Endodermal cell (in vitro differentiated cells): ENCODE measurements around the gene CELF2. TPM values are rescaled to one million over a fixed set of nuclear protein-coding genes. Genes with fewer than 3 reads are reported as not detected.

Experiments used
- DNase-seq: peaks from one replicate; pipeline ENCODE4 v3.0.0-alpha.2; 2017
- H3K27ac ChIP-seq: 2 replicates; pipeline ENCODE4 v1.5.1; 2013; ENCODE audit warnings: mild to moderate bottlenecking, low read depth, low read length, moderate library complexity
- H3K27me3 ChIP-seq: 2 replicates; pipeline ENCODE4 v1.6.1; 2013; ENCODE audit warnings: mild to moderate bottlenecking, low read length, moderate library complexity; ENCODE audit not compliant: insufficient read depth, control insufficient read depth, poor library complexity, severe bottlenecking
- H3K36me3 ChIP-seq: 2 replicates; pipeline ENCODE4 v1.7.0; 2013; ENCODE audit warnings: mild to moderate bottlenecking, low read length, moderate library complexity; ENCODE audit not compliant: control insufficient read depth, insufficient read depth
- H3K4me1 ChIP-seq: one replicate; pipeline ENCODE4 v1.7.0; 2013; ENCODE audit warnings: low read length; ENCODE audit not compliant: control insufficient read depth, insufficient read depth
- H3K4me3 ChIP-seq: 2 replicates; pipeline ENCODE4 v1.5.1; 2013; ENCODE audit warnings: mild to moderate bottlenecking, low read length, moderate library complexity
- H3K9ac ChIP-seq: 2 replicates; pipeline ENCODE4 v1.6.1; 2013; ENCODE audit warnings: mild to moderate bottlenecking, low read length, moderate library complexity; ENCODE audit not compliant: poor library complexity, severe bottlenecking; ENCODE audit errors: extremely low read depth
- H3K9me3 ChIP-seq: 2 replicates; pipeline ENCODE4 v1.6.1; 2013; ENCODE audit warnings: mild to moderate bottlenecking, low read length, moderate library complexity; ENCODE audit not compliant: control insufficient read depth
- H3K27ac Mint-ChIP-seq: 2 replicates; pipeline ENCODE4 v1.8.0; 2020; ENCODE audit warnings: mixed read lengths
- H3K27me3 Mint-ChIP-seq: 2 replicates; pipeline ENCODE4 v1.8.0; 2021; ENCODE audit warnings: mild to moderate bottlenecking, mixed read lengths; ENCODE audit not compliant: insufficient read depth
- H3K36me3 Mint-ChIP-seq: 2 replicates; pipeline ENCODE4 v1.8.0; 2020; ENCODE audit warnings: low read depth, mixed read lengths
- H3K4me1 Mint-ChIP-seq: 2 replicates; pipeline ENCODE4 v1.8.0; 2020; ENCODE audit warnings: mixed read lengths
- H3K4me3 Mint-ChIP-seq: 2 replicates; pipeline ENCODE4 v1.8.0; 2020; ENCODE audit warnings: mild to moderate bottlenecking, moderate library complexity, mixed read lengths
- H3K9me3 Mint-ChIP-seq: 2 replicates; pipeline ENCODE4 v1.8.0; 2020; ENCODE audit warnings: mild to moderate bottlenecking, mixed read lengths
- WGBS, 2 experiments: methylation state at CpG; one replicate each; pipeline versions ENCODE4 v1.1.5 to v1.1.7; 2013; ENCODE audit warnings: missing lambda C conversion rate in 2 of 2, mixed read lengths in 1 of 2; ENCODE audit not compliant: insufficient coverage in 1 of 2, insufficient read length in 1 of 2; 5-methylcytosine and 5-hydroxymethylcytosine counted together
- total RNA-seq, 2 donors: library from RNA; stranded (reverse); fragmentation: NEBNext Ultra II Directional in 1 of 2; extraction: Animal tissue kit (Norgen Biotek cat#: 25700) in 1 of 2; gene quantifications; 2 replicates in 1 of 2; 3 replicates in 1 of 2; pipeline ENCODE4 v1.2.1, GENCODE V29; 2021
- TF ChIP-seq, protein P1 (sequence below): fragments of 200-600 bp; sonication (generic); conservative IDR thresholded peaks from 2 replicates; pipeline ENCODE4 v1.5.0; 2021; ENCODE audit warnings: antibody characterized with exemption, mild to moderate bottlenecking

CELF2 gene
- total RNA-seq, 2 donors from 2014 or later = 79.9 to 96.1 TPM

DNA sequence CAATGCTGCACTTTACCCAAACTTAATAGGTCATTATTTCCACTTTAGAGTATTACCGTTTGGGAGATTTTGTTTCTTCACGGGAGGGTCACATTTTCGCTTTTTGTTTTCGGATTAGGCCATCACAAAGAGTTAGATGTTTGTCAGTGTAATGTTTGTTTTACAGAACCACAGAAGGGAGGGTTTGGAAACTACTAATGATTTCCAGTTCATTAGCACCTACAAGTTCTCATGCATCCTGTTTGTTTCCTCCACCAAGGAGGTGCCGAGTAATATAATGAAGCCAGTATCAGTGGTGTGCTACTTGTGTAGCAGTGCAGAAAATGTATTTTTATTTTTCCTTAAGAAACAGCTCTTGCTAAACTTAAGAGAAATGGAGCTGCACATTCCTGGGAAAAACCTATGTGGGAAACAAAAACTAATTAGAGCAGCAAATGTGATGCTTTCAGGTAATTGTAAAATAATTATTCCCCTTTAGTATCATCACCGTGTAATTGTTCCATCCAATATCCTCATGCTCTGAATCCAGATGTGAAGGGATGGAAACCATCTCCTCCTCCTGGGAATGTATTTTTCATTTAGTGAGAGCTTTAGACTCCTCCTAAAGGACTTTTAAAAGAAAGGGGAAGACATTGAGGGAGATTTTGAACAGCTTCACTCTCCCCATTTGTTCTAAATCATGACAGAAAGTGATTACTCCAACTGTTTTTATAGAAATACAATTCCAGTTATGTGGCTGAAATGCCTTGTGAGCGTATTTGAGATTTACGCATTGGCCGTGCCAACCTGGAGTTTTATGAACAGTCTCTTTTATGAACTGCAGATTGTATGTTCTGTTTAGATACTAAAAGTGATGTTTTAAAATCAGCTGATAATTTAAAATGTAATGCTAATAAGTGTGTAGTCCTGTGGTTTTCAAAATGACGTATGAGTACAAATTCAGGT lies 5.6 kb downstream of the CELF2 start:
- no peaks in the 10 kb centered on the region for H3K9me3 ChIP-seq
- Mint-ChIP-seq H3K27ac (peak overlapping the region; percentile 54), H3K9me3 (no peaks in the 10 kb centered on the region), H3K27me3 (no peaks in the 10 kb centered on the region), H3K36me3 (peaks cover 16% of the 10 kb centered on the region), H3K4me3 (peak overlapping the region; percentile 85), H3K4me1 (peaks cover 69% of the 10 kb centered on the region)
- peak overlapping the region; percentile 22 for H3K9ac ChIP-seq
- no peak overlapping the region for H3K27ac ChIP-seq
- TF ChIP-seq, protein P1, sequence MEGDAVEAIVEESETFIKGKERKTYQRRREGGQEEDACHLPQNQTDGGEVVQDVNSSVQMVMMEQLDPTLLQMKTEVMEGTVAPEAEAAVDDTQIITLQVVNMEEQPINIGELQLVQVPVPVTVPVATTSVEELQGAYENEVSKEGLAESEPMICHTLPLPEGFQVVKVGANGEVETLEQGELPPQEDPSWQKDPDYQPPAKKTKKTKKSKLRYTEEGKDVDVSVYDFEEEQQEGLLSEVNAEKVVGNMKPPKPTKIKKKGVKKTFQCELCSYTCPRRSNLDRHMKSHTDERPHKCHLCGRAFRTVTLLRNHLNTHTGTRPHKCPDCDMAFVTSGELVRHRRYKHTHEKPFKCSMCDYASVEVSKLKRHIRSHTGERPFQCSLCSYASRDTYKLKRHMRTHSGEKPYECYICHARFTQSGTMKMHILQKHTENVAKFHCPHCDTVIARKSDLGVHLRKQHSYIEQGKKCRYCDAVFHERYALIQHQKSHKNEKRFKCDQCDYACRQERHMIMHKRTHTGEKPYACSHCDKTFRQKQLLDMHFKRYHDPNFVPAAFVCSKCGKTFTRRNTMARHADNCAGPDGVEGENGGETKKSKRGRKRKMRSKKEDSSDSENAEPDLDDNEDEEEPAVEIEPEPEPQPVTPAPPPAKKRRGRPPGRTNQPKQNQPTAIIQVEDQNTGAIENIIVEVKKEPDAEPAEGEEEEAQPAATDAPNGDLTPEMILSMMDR = no peak
- no peaks in the 10 kb centered on the region for H3K27me3 ChIP-seq
- no peak for DNase-seq
- peaks cover 18% of the 10 kb centered on the region for H3K36me3 ChIP-seq
- 59 to 75% methylated on average over 4 to 10 of the region's 10 CpGs for WGBS, 2 experiments
- H3K4me3 ChIP-seq = peak overlapping the region; percentile 98
- peaks cover 18% of the 10 kb centered on the region for H3K4me1 ChIP-seq

DNA sequence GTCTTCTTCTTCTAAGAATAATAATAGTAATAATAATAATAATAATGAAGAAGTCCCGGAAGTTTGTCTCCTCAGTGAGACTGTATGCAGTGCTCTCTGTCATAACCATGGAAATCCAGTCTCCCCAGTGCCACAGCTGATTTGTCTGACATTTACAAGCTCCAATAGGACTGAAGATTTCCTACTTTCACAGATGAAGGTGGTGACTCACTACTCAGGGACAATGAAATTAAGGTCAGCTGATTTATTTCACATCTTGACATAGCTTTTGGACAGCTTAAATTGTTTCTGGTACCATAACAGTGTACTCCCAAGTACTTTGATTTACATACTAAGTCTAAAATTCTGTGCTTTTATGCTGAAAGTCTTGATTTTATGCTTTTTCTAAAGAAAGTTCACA lies 6.9 kb downstream of the CELF2 start:
- Mint-ChIP-seq H3K27ac (no peak overlapping the region), H3K36me3 (peaks cover 23% of the 10 kb centered on the region), H3K9me3 (no peaks in the 10 kb centered on the region), H3K4me1 (peaks cover 78% of the 10 kb centered on the region), H3K27me3 (no peaks in the 10 kb centered on the region), H3K4me3 (no peak overlapping the region)
- 83 to 100% methylated on average over 1 of the region's 1 CpG for WGBS, 2 experiments
- Histone ChIP-seq H3K4me1 (peaks cover 18% of the 10 kb centered on the region), H3K27ac (no peak overlapping the region), H3K9ac (no peak overlapping the region), H3K36me3 (peaks cover 18% of the 10 kb centered on the region), H3K9me3 (no peaks in the 10 kb centered on the region), H3K27me3 (no peaks in the 10 kb centered on the region), H3K4me3 (peak overlapping the region; percentile 4)
- DNase-seq = no peak
- TF ChIP-seq, protein P1 = no peak

DNA sequence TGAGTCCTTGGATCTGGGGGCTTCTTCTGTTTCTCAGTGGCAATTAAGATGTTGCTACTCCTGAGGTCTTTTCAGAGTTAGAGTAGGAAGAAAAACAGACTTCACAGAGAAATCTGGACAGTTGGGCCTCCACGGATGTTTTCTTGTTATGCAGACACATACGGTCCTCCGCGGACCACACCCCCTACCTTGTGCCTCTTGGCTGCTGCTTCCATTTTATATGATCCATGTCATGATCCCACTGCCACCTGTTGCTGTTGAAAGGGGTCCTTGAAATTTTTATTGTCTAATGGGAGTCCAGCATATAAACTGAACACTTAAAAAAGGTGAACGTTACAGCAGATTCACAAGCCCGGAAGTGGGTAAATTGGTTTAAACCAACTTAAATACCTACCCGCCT lies 8.3 kb downstream of the CELF2 start:
- Mint-ChIP-seq H3K4me3 (no peak overlapping the region), H3K27ac (no peak overlapping the region), H3K36me3 (peaks cover 36% of the 10 kb centered on the region), H3K4me1 (peaks cover 82% of the 10 kb centered on the region), H3K27me3 (no peaks in the 10 kb centered on the region), H3K9me3 (no peaks in the 10 kb centered on the region)
- Histone ChIP-seq H3K27me3 (no peaks in the 10 kb centered on the region), H3K4me1 (peaks cover 20% of the 10 kb centered on the region), H3K36me3 (peaks cover 31% of the 10 kb centered on the region), H3K9ac (no peak overlapping the region), H3K27ac (no peak overlapping the region), H3K4me3 (no peak overlapping the region), H3K9me3 (no peaks in the 10 kb centered on the region)
- no peak for DNase-seq
- TF ChIP-seq, protein P1 = no peak
- 90 to 100% methylated on average over 2 to 7 of the region's 7 CpGs for WGBS, 2 experiments
